Stimulated activated CD4-positive, alpha-beta T cell treated with anti-CD3 and anti-CD28 coated beads, Interleukin-1b, Interleukin-23, amount 100 ng/mL, for 4 hours (primary cell): ENCODE results near the gene DEFB108B.
"Not testable (repeated sequence)": the region's sequence is repeated elsewhere in the genome, so short reads cannot be mapped to it uniquely, and the experiment has no call there.

Experiments
- DNase-seq, 2 donors: peaks; one replicate each; pipeline ENCODE4 v3.0.0-alpha.2; 2020; ENCODE audit warnings: low read depth in 2 of 2

DEFB108B gene

GRCh38 chr11:71832811-71833210 is at the start of gene DEFB108B:
DEFB108B (plus strand) TSS chr11:71833200; CDS start chr11:71833200, 0 bp downstream.
- not testable (repeated sequence) for DNase-seq

- not testable (repeated sequence) for DNase-seq
Observed at GRCh38 chr11:71786114-71786847, 46.7 kb upstream of the DEFB108B start.

DNA sequence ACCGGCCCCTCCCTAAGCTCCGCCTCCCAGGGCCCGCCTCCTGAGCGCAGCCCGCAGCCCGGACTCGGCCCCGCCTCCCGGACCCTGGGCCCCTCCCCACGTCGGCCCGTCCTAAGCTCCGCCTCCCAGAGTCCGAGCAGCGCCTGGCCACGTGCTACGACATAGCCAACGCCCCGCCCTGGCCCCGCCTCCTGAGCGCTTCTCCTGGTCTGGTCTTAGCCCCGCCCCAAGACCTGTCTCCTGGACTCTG is 46.2 kb upstream of the DEFB108B start:
- peak; percentile 96 to 99 for DNase-seq

DNA sequence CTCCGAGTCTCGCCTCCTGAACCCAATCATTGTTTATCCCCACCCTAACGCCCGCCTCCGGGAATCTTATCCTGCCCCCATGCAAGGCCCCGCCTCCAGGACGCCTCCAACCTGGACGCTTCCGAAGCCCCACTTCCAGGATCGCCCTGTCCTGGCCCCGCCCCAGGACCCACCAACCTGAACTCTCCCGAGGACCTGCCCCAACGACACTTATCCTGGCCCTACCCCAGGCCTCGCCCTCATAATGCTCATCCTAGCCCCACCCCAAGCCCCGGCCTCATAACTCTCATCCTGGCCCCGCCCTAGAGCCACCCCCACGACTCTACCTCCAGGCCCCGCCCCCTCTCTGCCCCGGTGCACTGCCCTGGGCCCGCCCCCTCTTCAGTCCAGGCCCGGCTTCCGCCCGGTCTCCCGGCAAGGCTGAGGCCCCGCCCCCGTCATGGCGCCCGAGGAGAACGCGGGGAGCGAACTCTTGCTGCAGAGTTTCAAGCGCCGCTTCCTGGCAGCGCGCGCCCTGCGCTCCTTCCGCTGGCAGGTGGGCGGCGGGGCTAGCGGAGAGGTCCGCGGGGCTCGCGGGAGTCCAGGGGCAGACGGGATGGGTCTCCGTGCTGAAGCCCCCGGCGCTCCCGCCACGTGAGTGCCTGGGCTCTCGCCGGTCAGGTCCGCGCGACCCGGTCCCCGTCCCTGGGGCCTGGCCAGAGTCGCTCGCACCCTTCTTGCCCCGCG is 45.7 kb upstream of the DEFB108B start:
- peak; percentile 85 to 87 for DNase-seq

- not testable (repeated sequence) for DNase-seq
Observed at GRCh38 chr11:71787824-71788454, 45.1 kb upstream of the DEFB108B start.

- not testable (repeated sequence) for DNase-seq
Observed at GRCh38 chr11:71789444-71790196, 43.4 kb upstream of the DEFB108B start.

GRCh38 chr11:71791111-71791510 is 41.9 kb upstream of the DEFB108B start:
- DNase-seq: not testable (repeated sequence)

- DNase-seq: peak; percentile 27 to 31
Observed at GRCh38 chr11:71792621-71793235, 40.3 kb upstream of the DEFB108B start.

GRCh38 chr11:71794386-71795040 is 38.5 kb upstream of the DEFB108B start:
- not testable (repeated sequence) for DNase-seq

DNA sequence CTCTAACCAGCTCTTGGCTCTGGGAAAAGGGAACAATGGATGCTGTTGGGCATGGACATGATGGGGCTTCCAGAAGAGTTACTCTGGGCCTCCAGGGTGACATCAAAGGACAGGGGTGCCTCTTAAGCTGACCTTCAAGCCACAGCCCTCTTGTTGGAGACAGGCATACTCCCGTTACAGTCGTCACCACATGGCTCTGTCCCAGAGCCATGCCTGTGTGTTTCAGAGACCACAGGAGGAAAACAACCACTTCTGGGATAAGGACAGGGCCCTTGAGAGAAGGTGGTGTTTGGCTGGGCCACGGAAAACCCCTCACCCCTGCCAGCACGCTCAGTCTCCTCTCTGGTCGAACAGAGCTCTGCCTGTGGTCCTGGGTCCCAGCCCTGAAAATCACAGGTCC is 37.8 kb upstream of the DEFB108B start:
- DNase-seq: not testable (repeated sequence)

DNA sequence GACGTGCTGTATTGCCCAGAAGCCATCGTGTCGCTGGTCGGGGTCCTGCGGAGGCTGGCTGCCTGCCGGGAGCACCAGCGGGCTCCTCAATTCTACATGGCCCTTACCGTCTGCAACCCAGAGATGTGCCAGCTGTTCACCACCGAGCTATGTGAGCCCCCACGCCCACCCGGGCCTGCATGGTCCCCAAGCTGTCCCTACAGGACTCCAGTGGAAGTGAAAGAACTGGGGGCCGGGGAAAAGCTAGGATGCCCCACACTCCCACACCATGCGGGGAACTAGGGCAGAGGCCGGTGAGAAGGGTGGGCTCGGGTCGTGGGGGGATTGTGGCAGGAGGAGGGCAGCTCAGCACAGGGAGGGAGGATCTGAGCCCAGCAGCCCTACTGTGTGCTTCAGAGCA is 37.0 kb upstream of the DEFB108B start:
- DNase-seq: not testable (repeated sequence)

DNA sequence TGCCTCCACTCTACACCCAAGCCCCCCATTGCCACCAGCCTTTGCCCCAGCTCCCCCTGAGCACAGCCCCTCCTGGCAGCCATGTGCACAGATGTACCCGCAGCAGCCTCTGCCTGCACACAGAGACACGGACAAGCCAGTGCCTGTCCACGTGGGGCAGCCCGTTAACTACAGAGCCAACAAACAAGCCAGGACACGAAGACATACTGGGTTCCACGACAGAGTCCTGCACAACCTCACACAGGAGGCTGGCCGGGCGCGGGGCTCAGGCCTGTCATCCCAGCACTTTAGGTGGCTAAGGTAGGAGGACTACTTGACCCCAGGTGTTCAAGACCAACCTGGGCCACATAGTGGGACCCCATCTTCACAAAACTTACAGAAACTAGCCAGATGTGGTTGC is 36.2 kb upstream of the DEFB108B start:
- not testable (repeated sequence) for DNase-seq

DNA sequence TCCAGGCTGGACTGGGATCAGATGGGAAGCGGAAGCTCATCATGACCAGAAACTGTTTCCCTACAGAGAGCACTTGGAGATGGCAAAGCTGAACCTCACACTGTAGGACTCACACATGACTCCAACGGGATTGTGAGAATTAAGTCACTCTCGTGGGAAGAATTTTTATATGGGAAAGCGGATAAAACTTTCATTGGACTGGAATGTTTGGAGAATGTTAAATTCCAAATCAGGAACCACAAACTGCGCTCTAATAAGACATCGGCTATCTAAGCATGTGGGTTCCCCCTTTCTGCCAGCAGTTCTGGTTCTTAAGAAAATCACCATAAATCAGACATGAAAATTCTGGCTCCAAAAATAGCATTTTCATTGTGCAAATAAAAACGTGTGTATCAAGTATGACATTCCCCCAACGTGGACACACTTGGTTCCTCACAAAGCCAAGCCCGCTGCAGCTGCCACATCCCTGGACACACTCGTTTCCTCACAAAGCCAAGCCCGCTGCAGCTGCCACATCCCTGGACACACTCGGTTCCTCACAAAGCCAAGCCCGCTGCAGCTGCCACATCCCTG is 33.4 kb upstream of the DEFB108B start:
- not testable (repeated sequence) for DNase-seq

DNA sequence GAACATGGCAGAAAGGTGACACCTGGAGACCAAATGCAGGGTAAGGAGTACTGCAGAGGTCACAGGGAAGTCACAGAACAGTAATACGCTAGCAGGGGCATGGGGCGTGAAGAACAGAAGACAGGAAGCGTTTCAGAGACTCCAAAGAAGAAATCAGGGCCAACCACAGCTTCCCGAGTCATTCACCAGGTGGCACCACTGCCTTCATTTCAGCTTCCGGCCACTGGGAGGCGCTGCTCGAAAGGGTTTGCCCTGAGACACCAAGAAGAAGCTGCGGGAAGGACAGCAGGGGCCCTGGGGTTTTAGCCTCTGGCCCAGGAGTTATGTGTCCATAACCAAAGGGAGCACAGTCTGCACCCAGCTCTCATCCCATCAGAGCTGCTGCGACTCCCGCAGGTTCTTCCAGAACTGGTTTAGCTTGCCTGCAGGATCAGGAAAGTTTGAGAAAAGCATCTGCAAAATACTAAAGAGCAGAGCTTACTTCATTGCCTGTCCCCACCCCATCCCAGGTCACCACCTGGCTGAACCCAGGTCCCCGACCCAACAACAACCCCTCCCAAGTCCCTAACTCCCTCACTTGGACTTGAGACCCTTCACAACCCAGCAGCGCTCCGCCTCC is 32.6 kb upstream of the DEFB108B start:
- peak; percentile 75 to 77 for DNase-seq

DNA sequence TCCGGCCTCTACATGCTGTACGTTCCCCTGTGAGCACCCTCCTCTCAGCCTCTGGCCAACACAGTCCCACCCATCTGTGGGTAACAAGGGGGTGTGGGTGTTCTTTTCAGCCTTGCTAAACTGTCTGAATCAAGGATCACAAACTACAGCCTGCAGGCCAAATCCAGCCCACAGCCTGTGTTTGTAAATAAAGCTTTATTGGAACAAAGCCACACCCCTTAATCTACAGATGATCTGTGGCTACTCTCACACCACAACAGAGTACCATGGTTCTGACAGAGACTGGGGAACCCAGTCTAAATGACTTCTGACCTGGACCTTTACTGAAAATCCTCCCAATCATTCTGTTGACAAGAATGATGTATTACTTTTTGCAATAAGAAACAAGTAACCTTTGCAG is 32.0 kb upstream of the DEFB108B start:
- DNase-seq: not testable (repeated sequence)

DNA sequence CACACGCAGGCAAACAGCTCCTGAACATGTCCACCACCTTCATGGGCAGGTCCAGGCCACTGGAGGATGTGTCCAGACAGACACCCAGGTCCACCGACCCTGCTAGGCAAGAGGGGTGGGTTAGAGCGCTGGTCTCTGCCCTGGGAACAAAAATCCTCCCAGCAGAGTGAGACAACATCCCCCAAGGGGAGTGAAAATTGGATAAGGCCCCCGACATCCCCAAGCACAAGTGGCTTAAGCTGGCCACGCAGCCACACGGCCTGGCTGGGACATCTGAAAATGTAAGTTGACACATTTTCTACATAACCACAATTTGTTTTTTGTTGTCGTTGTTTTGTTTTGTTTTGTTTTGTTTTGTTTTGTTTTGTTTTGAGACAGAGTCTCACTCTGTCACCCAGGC is 30.1 kb upstream of the DEFB108B start:
- DNase-seq: not testable (repeated sequence)

- DNase-seq: not testable (repeated sequence)
Observed at GRCh38 chr11:71804158-71804947, 28.6 kb upstream of the DEFB108B start.

GRCh38 chr11:71812529-71812928 is 20.5 kb upstream of the DEFB108B start:
- not testable (repeated sequence) for DNase-seq
